Erythroblast (primary cell): Measurements from ENCODE around the gene UBE4B.

Experiments used
- GATA1 ChIP-seq: IDR thresholded peaks from 2 replicates; pipeline ENCODE4 v1.6.1; 2011; ENCODE audit warnings: low read depth, mild to moderate bottlenecking, control low read depth, low read length, moderate library complexity
- POLR2A ChIP-seq: IDR thresholded peaks from 2 replicates; pipeline ENCODE4 v1.6.1; 2011; ENCODE audit warnings: mild to moderate bottlenecking, low read length

- TF ChIP-seq POLR2A (no peak), GATA1 (no peak)
These were observed 32.6 kb downstream of the UBE4B start for GRCh38 chr1:10065344-10065685.
